K562 treated with DMSO at 1 percent for 24 hours (cell line): ENCODE results near the gene DNAJC7. TPM values are rescaled to one million over a fixed set of nuclear protein-coding genes. Genes with fewer than 3 reads are reported as not detected.

Experiments
- total RNA-seq: library from RNA; unstranded; fragments of 300-600 nt; gene quantifications from 2 replicates; pipeline ENCODE4 v1.2.3, GENCODE V29; 2022; ENCODE audit warnings: low read depth; ENCODE audit not compliant: insufficient read depth

The DNAJC7 gene
- 74.4 and 76.9 TPM in 2 replicates for total RNA-seq

GRCh38 chr17:42016941-42017865 lies at the start of gene DNAJC7:
DNAJC7 (minus strand) TSS chr17:42017439; CDS start chr17:42017416, 23 bp downstream.

GRCh38 chr17:42050393-42051012 lies 33.3 kb upstream of the DNAJC7 start, which contains the start of gene C17orf113:
C17orf113 (minus strand) TSS chr17:42050601; CDS start chr17:42043376, 7,225 bp downstream.

GRCh38 chr17:42019509-42020404 lies 2.5 kb upstream of the DNAJC7 start, which contains the start of gene NKIRAS2:
NKIRAS2 (plus strand) TSS chr17:42020090; CDS start chr17:42021578, 1,488 bp downstream.

GRCh38 chr17:41966463-41967140 lies 50.6 kb downstream of the DNAJC7 start, which contains the start of gene CNP:
CNP (plus strand) TSS chr17:41966795; CDS start chr17:41966885, 90 bp downstream.

GRCh38 chr17:41930009-41930832 lies 87.0 kb downstream of the DNAJC7 start, which contains the start of gene ODAD4:
ODAD4 (plus strand) TSS chr17:41930617; CDS start chr17:41930724, 107 bp downstream.

Other genes with a start within 250 kb of the DNAJC7 start
- gene JUP, start 230.7 kb downstream of the DNAJC7 start, total RNA-seq: 260 and 263 TPM in 2 replicates
- gene P3H4, start 205.5 kb downstream of the DNAJC7 start, total RNA-seq: 2.8 and 3.5 TPM in 2 replicates
- 0.85 and 1.2 TPM in 2 replicates for gene FKBP10, start 204.4 kb downstream of the DNAJC7 start, total RNA-seq
- 95.4 and 97.3 TPM in 2 replicates for gene NT5C3B, start 181.2 kb downstream of the DNAJC7 start, total RNA-seq
- not detected in 2 replicates for gene KLHL10, start 179.6 kb downstream of the DNAJC7 start, total RNA-seq
- 5.4 and 5.8 TPM in 2 replicates for gene KLHL11, start 152.0 kb downstream of the DNAJC7 start, total RNA-seq
- 124 and 134 TPM in 2 replicates for gene ACLY, start 98.5 kb downstream of the DNAJC7 start, total RNA-seq
- gene ODAD4, start 86.8 kb downstream of the DNAJC7 start, total RNA-seq: 1.6 and 1.7 TPM in 2 replicates
- gene CNP, start 50.6 kb downstream of the DNAJC7 start, total RNA-seq: 47.2 and 50.6 TPM in 2 replicates
- gene NKIRAS2, start 2.7 kb upstream of the DNAJC7 start, total RNA-seq: 118 TPM in 2 replicates
- 1.6 and 2.7 TPM in 2 replicates for gene C17orf113, start 33.2 kb upstream of the DNAJC7 start, total RNA-seq
- 1.1 and 1.4 TPM in 2 replicates for gene ZNF385C, start 81.0 kb upstream of the DNAJC7 start, total RNA-seq
- 6.9 and 12.6 TPM in 2 replicates for gene DHX58, start 95.3 kb upstream of the DNAJC7 start, total RNA-seq
- gene KAT2A, start 103.9 kb upstream of the DNAJC7 start, total RNA-seq: 25.5 and 30.0 TPM in 2 replicates
- 0.23 and 0.79 TPM in 2 replicates for gene HSPB9, start 105.4 kb upstream of the DNAJC7 start, total RNA-seq
- 167 and 173 TPM in 2 replicates for gene RAB5C, start 137.6 kb upstream of the DNAJC7 start, total RNA-seq
- 0.10 and 0.15 TPM in 2 replicates for gene KCNH4, start 163.7 kb upstream of the DNAJC7 start, total RNA-seq
- not detected in 2 replicates for gene HCRT, start 168.0 kb upstream of the DNAJC7 start, total RNA-seq
- 27.7 and 28.0 TPM in 2 replicates for gene GHDC, start 177.1 kb upstream of the DNAJC7 start, total RNA-seq